ENCODE data around the gene KCTD14.

Gene KCTD14

DNA sequence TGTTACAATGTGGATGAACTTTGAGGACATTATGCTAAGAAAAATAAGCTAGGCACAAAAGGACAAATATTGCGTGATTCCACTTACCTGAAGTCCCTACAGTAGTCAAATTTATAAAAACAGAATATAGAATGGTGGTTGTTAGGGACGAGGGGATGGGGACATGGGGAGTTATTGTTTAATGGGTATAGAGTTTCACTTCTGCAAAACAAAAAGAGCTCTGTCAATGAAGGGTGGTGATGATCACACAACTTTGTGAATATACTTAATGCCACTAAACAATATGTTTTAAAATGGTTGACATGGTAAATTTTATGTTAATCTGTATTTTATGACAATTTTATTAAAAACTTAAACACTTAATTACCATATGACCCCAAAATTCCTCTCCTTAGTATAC lies 54.7 kb downstream of the KCTD14 start:
- H2AFZ ChIP-seq (ENCODE audit: low read length) = no peak overlapping the region
- H3K27me3 ChIP-seq (replicated peaks; ENCODE audit: insufficient read depth, low read length) = no peaks in the 10 kb centered on the region
- no peaks in the 10 kb centered on the region for H3K9me3 ChIP-seq (replicated peaks; ENCODE audit: insufficient read depth, low read length)
- no peaks in the 10 kb centered on the region for H3K79me2 ChIP-seq (ENCODE audit: low read length)
- no peak overlapping the region for H3K4me3 ChIP-seq (ENCODE audit: low read length)
- no peaks in the 10 kb centered on the region for H3F3A ChIP-seq (ENCODE audit: insufficient read depth, low read length)
- no peak overlapping the region for H3K9ac ChIP-seq (ENCODE audit: low read length)
- no peak overlapping the region for H3K27ac ChIP-seq (ENCODE audit: low read length)
- no peaks in the 10 kb centered on the region for H3K9me2 ChIP-seq (replicated peaks; ENCODE audit: insufficient read depth, low read length)
- DNase-seq = no peak
- H3K4me1 ChIP-seq (ENCODE audit: low read length) = 0 out of 2 replicates have a peak, but pooled peaks cover 4% of the 10 kb centered on the region
- H3K4me2 ChIP-seq (ENCODE audit: low read depth, low read length) = no peak overlapping the region
- H3K36me3 ChIP-seq (replicated peaks; ENCODE audit: insufficient read depth, low read length) = no peaks in the 10 kb centered on the region
- no peaks in the 10 kb centered on the region for H4K20me1 ChIP-seq (ENCODE audit: insufficient read depth, low read length)
- TF ChIP-seq EZH2 (optimal IDR thresholded peaks at IDR 0.05; ENCODE audit: low read depth, low read length) (no peak), EZH2phosphoT487 (IDR thresholded peaks at IDR 0.05; ENCODE audit: low read length) (no peak)
- TF ChIP-seq, protein P1, sequence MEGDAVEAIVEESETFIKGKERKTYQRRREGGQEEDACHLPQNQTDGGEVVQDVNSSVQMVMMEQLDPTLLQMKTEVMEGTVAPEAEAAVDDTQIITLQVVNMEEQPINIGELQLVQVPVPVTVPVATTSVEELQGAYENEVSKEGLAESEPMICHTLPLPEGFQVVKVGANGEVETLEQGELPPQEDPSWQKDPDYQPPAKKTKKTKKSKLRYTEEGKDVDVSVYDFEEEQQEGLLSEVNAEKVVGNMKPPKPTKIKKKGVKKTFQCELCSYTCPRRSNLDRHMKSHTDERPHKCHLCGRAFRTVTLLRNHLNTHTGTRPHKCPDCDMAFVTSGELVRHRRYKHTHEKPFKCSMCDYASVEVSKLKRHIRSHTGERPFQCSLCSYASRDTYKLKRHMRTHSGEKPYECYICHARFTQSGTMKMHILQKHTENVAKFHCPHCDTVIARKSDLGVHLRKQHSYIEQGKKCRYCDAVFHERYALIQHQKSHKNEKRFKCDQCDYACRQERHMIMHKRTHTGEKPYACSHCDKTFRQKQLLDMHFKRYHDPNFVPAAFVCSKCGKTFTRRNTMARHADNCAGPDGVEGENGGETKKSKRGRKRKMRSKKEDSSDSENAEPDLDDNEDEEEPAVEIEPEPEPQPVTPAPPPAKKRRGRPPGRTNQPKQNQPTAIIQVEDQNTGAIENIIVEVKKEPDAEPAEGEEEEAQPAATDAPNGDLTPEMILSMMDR (IDR thresholded peaks at IDR 0.05; ENCODE audit: low read length) = no peak

DNA sequence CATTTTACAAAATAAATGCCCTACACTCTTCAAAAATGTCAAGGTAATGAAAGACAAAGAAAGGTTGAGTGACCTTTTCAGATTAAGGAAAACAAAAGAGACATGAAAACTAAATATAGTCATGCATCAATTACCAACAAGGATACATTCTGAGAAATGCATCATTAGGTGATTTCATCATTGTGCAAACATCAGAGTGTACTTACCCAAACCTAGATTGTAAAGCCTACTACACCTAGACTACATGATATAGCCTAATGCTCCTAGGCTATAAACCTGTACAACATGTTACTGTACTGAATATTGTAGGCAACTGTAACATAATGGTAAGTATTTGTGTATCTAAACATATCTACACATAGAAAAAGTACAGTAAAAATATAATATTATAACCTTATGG lies 55.3 kb downstream of the KCTD14 start:
- no peaks in the 10 kb centered on the region for H3K79me2 ChIP-seq (ENCODE audit: low read length)

GRCh38 chr11:77967121-77967520 lies 56.0 kb downstream of the KCTD14 start:
- no peaks in the 10 kb centered on the region for H3K9me3 ChIP-seq (replicated peaks; ENCODE audit: insufficient read depth, low read length)
- H3K4me2 ChIP-seq (ENCODE audit: low read depth, low read length) = no peak overlapping the region
- H3K4me1 ChIP-seq (ENCODE audit: low read length) = 0 out of 2 replicates have a peak, but pooled peaks cover 4% of the 10 kb centered on the region
- no peaks in the 10 kb centered on the region for H3K27me3 ChIP-seq (replicated peaks; ENCODE audit: insufficient read depth, low read length)
- H3K36me3 ChIP-seq (replicated peaks; ENCODE audit: insufficient read depth, low read length) = no peaks in the 10 kb centered on the region
- no peaks in the 10 kb centered on the region for H4K20me1 ChIP-seq (ENCODE audit: insufficient read depth, low read length)
- H3K4me3 ChIP-seq (ENCODE audit: low read length) = no peak overlapping the region
- H2AFZ ChIP-seq (ENCODE audit: low read length) = no peak overlapping the region
- H3K27ac ChIP-seq (ENCODE audit: low read length) = no peak overlapping the region
- H3K9me2 ChIP-seq (replicated peaks; ENCODE audit: insufficient read depth, low read length) = no peaks in the 10 kb centered on the region
- no peaks in the 10 kb centered on the region for H3F3A ChIP-seq (ENCODE audit: insufficient read depth, low read length)
- TF ChIP-seq EZH2phosphoT487 (IDR thresholded peaks at IDR 0.05; ENCODE audit: low read length) = no peak
- TF ChIP-seq EZH2 (optimal IDR thresholded peaks at IDR 0.05; ENCODE audit: low read depth, low read length) = no peak
- TF ChIP-seq, protein P1 (IDR thresholded peaks at IDR 0.05; ENCODE audit: low read length) = no peak
- DNase-seq = no peak
- H3K79me2 ChIP-seq (ENCODE audit: low read length) = no peaks in the 10 kb centered on the region
- H3K9ac ChIP-seq (ENCODE audit: low read length) = no peak overlapping the region

More for the DNA sequence above, 55.3 kb downstream of the KCTD14 start:
- H2AFZ ChIP-seq (ENCODE audit: low read length) = no peak overlapping the region
- no peak for TF ChIP-seq EZH2 (optimal IDR thresholded peaks at IDR 0.05; ENCODE audit: low read depth, low read length)
- no peak for TF ChIP-seq EZH2phosphoT487 (IDR thresholded peaks at IDR 0.05; ENCODE audit: low read length)
- TF ChIP-seq, protein P1 (IDR thresholded peaks at IDR 0.05; ENCODE audit: low read length) = no peak
- H3K4me1 ChIP-seq (ENCODE audit: low read length) = 0 out of 2 replicates have a peak, but pooled peaks cover 4% of the 10 kb centered on the region
- H3K4me3 ChIP-seq (ENCODE audit: low read length) = no peak overlapping the region
- H3K36me3 ChIP-seq (replicated peaks; ENCODE audit: insufficient read depth, low read length) = no peaks in the 10 kb centered on the region
- H3F3A ChIP-seq (ENCODE audit: insufficient read depth, low read length) = no peaks in the 10 kb centered on the region
- no peaks in the 10 kb centered on the region for H3K9me2 ChIP-seq (replicated peaks; ENCODE audit: insufficient read depth, low read length)
- no peaks in the 10 kb centered on the region for H3K9me3 ChIP-seq (replicated peaks; ENCODE audit: insufficient read depth, low read length)
- no peaks in the 10 kb centered on the region for H3K27me3 ChIP-seq (replicated peaks; ENCODE audit: insufficient read depth, low read length)
- no peak overlapping the region for H3K27ac ChIP-seq (ENCODE audit: low read length)
- no peaks in the 10 kb centered on the region for H4K20me1 ChIP-seq (ENCODE audit: insufficient read depth, low read length)
- no peak overlapping the region for H3K9ac ChIP-seq (ENCODE audit: low read length)
- no peak overlapping the region for H3K4me2 ChIP-seq (ENCODE audit: low read depth, low read length)
- no peak for DNase-seq

All from MM.1S (cell line).